Measurements from ENCODE around the gene SRC.
"Not testable (repeated sequence)": the region's sequence is repeated elsewhere in the genome, so short reads cannot be mapped to it uniquely, and the experiment has no call there.

Gene SRC

DNA sequence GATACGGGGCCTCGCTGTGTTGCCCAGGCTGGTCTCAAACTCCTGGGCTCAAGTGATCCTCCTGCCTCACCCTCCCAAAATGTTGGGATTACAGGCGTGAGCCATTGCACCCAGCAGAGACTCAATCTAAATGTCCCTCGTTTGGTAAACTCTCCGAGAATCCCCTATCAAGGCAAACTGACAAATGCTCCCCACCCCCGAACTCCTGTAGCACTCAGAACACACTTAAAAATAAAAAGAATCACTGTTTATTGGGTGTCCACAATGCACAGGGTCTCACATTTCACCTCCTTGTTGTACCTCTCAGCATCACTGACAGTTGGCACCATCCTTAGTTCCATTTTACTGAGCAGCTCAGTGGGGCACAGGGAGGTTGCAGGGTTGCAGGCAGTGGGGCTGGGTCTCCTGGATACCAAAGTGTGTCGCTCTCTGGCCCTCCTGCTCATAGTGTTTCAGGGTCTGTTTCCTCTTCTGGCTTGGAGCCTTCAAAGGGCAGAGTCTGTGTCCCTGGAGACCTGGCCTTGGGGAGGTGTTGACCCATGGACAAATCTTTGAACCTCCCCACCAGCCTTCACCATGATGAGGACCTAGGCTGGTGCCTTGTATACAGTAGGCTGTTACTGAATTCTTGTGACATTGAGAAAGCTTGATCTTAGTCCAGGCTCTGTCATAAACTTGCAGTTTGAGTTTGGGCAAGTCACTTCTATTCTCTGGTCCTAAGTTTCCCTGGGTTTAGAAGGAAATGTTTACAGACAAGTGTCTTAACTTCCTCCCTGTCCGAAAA lies 8.5 kb upstream of the SRC start:
- DNase-seq = no peak

DNA sequence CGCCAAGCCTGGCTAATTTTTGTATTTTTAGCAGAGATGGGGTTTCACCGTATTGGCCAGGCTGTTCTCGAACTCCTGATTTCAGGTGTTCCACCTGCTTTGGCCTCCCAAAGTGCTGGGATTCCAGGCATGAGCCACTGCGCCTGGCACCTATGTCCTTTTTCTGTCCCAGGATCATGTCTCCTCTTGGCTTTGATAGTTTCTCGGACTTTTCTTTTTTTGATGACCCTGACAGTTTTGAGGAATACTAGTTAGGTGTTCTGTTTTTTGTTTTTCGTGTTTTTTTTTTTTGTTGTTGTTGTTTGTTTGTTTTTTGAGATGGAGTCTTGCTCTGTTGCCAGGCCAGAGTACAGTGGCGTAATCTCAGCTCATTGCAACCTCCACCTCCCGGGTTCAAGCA lies 7.6 kb upstream of the SRC start:
- DNase-seq = not testable (repeated sequence)

DNA sequence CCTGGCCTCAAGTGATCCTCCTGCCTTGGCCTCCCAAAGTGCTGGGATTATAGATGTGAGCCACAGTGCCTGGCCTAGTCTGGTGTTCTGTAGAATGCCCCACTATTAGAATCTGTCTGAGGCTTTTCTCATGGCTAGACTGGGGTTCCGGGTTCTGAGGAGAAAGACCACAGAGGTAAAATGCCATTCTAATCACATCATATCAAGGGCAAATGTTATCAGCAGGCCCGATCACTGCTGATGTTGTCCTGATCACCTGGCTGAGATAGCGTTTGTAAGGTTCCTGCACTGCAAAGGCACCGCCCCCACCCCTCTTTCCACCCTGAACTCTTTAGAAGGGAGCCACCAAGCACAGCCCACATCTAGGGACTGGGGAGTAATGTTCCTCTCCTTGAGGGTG lies 6.7 kb upstream of the SRC start:
- no peak for DNase-seq

DNA sequence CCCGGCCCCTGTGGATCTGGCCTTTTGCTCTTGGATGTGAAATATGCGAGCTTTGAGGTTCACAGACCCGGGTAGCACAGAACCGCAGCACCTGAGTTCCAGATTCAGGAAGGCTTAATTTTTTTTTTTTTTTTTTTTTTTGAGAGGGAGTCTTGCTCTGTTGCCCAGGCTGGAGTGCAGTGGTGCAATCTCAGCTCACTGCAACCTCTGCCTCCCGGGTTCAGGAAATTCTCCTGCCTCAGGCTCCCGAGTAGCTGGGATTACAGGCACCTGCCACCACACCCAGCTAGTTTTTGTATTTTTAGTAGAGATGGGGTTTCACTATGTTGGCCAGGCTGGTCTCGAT lies 6.2 kb upstream of the SRC start:
- DNase-seq = not testable (repeated sequence)

DNA sequence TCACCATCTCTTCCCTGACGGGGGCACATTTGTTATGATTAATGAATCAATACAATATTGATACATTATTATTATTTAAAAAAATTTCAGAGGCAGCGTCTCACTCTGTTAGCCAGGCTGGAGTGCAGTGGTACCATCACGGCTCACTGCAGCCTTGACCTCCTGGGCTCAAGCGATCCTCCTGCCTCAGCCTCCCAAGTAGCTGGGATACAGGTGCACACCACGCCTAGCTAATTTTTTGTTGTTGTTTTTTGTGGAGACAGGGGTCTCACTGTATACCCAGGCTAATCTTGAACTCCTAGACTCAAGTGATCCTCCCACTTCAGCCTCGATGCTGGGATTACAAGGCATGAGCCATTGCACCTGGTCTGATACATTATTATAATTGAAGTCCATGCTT lies 4.9 kb upstream of the SRC start:
- DNase-seq = no peak

DNA sequence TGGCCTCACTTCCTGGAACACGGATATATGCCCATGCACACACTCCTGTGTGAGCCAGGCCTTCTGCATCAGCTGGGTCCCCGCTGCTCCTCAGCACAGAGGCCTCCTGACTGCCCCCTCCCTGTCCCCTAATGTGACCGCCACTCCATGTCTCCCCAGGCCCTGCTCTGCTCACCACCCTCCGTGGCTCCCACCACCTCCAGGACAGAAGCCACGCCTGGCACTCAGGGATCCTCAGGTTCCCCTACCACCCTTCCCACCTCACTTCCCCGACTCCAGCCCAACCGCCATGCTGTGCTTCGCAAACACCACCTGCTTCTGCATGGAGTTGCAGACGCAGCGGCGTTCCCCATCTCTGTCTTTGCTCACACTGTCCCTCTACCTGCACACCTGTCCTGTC lies 4.3 kb upstream of the SRC start:
- DNase-seq = no peak

DNA sequence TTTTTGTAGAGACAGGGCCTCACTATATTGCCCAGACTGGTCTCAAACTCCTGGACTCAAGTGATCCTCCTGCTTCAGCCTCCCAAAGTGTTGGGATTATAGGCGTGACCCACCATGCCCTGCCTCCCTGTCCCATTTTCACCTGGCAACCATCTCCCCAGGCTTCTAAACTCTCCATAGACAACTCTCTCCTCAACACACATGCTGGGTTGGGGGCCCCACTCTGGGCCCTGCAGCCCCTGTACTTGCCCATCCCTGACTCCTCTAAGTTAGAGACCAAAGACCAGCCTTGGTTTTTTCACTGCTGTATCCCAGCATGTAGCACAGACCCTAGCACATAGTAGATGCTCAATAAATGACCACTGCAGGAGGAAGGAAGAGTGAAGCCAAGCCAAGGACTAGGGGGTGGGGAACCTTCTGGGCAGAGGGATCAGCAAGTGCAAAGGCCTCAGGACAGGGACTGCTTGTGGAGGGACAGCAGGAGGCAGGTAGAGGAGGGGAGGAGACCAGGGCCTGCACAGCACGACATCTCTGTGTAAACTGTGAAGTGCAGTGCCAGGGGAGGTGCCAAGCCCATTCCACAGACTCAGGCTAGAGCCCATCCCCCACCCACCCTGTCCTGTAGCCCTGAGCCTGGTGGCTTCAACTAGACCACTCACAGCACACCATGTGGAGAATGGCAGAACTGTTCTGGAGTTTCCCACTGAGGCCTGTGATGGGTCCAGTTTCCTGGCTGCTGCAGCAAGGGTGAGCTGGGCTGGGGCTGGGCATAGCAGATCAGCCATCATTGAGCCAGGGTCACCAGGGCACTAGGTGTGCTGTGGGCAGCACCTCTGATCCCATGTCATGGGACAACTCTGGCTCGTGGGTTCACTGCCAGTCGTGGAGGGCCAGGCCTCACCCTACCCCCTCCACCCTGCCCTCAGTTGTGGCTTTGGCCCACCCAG lies 3.4 kb upstream of the SRC start:
- no peak for DNase-seq

DNA sequence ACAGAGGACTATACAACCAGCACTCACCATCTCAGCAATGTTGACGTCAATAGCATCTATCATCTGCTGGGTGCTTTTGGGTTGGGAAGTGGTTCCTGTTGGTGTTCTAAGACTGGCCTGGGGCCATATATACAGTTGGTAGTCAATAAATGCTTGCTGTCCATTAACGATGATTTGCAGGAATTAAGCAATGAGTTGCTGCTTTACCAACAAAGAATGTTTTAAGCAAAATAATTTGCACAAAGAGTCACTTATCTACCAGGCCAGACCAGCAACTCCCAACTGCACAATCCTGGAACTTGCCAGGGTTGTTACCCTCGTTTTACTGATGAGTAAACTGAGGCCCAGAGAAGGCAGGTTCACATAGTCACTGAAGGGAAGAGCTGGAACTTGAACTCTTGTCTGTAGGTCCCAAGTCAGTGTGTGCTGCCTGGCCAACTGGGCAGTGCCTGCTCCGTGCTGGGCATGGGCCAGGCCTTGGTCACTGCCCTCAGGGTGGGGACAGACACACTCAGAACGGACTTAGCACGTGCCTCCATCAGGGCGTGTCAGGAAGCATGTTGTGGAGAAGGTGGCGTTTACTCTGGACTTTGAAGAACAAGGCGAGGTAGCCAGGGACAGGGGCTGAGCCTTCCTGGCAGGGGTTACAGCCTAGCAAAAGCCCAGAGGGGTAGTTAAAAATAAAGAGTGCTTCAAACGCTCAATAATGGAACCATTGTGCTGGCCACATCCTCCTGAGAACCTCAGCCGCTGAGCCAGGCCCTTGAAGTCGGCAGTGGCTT lies 2.5 kb upstream of the SRC start:
- no peak for DNase-seq

DNA sequence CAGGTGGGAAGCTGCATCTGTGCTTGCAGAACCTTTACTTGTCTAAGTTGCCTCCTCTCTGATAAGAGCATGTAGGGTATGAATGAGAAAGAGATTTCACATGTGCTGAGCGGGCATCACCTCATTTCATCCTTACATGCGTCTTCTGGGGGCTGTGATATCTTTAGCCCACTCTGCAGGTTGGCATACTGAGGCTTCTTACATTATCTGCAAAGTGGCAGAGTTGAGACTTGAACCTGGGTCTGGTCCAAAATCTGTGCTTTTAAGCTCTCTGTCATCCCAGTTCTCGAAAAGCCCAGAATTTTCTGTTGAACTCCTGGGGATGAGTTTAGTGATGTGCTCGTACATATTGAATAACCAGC lies 2.0 kb upstream of the SRC start:
- DNase-seq = no peak

DNA sequence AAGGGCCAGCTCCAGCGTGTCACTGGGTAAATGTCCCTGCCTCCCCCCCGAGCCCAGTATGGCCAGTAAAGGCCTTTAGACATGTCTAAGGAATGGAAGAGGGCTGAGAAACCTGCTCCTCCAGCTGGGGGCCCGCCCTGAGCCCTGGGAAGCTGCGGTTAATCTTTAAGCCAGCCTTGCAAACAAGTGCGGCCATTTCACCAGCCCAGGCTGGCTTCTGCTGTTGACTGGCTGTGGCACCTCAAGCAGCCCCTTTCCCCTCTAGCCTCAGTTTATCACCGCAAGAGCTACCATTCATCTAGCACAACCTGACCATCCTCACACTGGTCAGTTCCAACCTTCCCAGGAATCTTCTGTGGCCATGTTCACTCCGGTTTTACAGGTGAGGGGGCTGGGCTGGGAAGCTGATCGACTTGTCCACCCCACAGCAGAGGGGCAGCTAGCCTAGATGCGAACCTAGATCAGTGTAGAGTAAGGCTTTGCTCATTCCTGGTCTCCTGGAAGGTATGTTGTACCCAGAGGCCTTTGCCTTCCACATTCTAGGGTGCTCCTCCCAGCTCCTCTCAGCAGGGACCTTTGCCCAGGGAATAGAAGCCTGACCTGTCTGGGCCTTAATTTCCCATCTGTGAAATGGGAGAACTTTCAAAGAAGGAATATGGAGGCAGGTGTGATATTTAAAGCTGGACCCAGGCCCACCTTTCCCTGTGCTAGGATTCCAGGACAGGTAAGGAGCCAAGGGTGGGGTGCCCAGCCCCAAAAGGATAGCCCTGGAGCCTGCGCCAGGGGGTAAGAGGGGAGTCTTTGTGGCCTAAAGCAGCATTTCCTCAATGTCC lies 1.2 kb upstream of the SRC start:
- DNase-seq = no peak

DNA sequence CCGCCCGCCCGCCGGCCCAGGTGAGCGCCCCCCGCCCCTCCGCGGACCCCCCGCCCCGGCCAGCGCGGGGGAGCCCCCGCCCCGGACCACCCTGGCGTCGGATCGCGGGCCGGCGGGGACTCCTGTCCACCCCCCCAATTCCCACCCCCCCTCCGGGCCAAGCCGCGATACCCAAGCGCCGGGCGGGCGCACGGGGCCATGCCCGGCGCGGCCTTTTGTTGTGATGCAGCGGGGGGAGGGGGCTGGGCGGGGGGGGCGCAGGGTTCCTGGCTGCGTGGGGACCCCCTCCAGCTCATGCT lies 245 bp downstream of the SRC start:
- no peak for DNase-seq

DNA sequence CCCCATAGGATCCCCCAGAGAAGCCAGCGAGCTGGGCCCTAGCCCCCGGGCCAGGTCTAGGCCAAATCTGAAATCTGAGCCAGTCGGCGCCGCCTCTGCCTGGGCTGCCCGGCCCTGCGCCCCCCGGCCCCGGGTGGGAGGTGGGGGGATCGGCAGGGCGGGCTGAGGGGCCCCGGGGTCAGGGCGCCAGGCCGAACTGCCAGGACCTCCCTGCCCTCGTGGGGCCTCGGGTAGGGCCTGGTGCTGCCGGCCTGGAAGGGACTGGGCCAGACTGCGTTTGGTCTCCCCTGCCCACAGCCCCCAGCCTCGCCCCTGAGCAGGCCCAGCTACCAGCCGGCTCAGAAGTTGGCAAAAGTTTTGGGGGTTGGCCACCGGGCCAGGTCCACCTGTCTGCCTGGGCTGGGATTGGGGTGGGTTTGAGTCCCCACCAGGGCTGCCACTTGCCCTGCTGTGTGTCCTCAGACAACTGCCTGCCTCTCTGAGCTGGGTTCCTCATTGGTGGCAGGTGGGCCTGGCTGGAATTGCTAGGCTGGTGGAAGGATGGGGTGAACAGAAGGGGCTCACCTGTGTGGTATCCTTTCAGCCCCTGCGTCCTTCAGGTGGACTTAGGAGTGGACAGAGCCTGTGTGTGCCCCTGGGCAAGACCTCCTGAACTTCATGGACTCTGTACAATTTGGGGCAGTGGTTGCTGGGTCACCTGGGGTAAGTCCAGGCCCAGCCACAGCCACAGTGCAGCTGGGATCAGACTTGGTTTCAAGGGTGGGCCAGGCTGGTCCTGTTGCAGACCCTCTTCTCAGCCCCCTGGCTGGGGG lies 801 bp downstream of the SRC start:
- DNase-seq = no peak

DNA sequence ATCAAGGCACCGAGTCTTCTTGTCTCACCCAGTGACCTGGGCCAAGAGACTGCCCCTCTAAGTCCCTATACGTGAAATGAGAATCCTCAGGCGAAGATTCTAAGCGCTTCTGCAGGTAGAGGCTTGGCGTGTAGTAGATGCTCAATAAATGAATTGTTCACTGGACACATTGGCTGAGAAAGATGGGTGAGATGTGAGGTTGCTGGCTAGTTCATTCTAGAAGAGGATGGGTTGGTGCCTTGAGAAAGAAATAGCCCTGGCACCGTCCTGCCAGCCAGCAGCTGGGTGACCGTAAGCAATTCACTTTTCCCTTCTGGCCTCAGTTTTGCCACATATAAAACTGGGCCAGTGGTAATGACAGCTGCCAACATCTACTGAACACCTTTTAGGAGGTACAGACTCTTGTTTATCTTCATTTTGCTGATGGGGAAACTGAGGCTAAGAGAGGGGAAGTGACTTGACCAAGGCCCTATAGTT lies 1.4 kb downstream of the SRC start:
- no peak for DNase-seq

DNA sequence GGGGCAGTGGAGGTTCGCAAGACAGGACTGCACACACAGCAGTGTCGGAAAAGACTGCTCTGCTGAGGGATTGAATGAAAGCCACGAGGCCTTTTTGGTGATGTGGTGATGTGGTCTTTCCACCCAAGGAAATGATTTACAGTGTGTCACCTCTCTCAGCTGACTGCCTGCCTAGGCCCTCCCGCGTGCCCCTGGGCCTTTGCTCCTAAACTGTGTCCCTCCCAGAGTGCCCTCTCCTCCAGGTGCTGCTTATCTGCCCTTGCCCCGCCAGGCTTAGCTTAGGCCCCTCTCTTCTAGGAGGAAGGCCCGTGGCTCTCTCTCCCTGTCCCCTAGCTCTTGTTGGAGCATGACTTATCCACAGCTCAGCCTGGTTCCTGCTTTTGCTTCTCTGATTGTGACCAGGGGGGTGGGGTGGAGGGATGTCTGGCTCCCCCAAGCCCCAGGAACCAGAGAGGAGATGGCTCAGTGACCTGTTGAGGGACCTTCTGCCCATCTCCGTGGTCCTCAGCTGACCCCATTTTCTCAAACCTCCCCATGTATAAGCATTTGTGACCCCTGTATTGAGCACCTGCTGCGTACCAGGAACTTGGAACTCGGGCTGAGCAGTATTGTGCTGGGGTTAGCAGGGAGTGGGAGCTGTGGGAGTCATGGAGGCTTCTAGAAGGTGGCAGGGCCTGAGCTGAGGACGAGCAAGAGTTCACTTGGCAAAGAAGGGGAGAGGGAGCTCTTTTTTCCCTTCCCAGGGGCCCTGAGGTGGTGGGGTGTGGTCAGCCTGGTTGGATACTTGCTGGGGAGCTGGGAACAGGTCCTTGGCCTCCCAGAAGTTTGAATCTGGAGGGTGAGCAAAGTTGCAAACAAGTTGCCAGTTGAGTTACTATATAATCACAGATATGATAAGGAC lies 2.2 kb downstream of the SRC start:
- DNase-seq = no peak

DNA sequence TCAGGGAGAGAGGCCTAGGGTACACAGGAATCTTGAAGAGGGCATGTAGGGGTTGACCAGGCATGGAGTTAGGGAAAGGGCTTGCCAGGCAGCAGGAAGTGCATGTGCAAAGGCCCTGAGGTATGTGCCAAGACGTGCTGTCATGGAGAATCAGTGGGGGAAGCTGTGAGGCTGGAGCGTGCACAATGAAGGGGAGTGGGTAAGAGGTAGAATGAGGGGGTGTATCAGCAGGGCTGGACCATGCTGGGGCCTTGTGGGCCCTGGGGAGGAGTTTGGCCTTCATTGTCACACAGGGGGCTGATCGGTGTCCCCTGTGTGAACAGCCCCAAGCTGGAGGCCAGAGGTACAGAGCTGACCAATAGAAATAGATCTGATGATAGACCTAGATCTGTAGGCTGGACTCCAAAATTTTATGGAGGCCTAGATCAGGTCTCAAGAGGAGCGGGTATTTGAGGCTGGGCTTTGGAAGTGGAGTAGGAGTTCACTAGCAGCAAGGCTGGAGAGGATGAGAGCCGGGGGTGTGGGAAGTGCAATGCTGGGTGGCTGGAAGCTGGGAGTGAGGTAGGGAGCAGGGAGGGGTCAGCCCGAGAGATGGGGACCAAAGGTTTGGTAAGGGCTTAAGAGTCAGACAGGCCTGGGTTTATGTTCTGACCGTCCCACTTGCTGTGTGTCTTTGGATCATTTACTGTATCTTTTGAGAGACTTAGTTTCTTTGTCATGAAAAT lies 3.0 kb downstream of the SRC start:
- no peak for DNase-seq

DNA sequence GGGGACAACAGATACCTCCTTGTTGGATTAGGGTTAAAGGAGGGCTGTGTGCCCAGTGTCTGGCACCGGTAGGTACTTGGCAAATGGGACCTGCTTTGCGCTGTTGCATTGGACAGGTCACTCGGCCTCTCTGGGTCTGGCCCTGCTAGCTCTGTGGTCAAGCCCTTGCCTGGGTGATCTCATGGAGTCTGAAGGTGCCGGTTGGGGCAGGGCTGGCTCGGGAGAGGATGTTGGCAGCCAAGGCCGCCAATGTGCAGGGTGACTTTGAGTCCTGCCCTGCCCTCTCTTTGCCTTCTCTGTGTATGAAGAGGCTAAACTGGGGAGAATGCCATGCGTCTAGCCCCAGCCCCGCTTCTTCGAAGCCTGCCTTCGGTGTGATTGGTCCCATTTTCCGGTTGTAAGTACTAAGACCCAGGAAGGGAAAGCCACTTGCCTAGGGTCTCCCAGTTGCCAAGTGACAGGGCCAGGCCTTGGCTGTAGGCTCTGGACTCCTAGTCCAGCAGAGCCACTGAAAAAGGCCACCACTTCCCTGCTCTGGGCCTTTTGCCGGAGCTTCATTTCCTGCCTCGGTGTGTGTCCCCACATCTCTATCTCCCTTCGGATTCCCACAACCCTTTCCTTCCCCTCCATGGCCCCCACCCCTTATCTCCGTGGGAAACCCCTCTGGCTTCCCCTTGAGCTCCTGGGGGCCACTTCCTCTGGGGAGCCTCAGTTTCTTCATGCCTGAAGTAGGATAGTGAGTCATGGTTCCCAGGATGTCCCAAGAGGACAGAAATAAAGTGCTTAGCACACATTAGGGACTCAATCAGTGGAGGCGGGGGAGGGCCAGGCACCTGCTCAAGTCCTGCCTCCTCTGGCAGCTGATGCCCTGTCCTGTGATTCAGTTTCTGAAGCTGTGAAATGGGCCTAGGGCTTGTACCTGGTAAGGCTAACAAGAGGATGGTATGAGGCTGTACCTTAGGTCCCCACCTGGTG lies 3.9 kb downstream of the SRC start:
- no peak for DNase-seq

DNA sequence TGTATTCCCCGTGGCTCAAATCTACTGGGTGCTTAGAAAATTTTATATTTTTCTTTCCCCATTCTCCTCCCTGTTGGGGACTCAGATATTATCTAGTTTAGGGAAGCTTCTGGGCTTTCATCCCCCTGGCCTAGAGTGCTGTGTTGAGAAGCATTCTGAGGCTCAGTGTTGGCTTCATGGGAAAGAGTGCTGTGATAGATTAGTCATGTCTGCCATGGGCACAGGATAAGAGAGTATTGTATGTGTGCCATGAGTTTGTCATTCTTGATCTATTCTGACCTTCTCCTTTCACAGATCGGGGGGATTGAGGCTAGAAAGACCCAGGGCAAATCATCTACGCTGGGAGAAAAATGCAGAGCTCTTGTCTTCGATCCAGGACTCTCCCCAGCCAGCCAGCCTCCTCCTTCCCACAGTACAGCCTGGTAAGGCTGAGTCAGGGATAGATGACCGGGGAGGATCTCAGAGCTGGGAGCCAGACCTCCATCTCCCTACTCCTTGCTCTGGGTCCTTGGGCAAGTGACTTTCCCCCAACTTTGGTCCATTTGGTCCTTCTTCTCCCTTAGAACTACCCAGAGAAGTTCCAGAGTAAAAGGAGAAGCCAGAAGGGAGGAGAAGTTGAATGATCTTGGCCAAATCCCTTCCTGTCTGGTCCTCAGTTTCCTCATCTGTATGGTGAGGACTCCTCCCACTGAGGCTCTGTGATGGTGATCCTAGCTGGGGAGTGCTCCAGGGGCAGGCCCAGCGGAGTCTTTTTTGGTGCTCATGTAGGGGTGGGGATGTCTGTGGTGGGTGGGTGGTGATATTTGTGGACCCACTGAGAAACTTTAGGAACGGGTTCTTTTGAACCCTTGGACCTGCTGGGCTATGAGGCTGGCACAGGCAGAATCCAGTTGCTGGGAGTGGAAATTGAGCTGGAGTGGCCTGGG lies 5.0 kb downstream of the SRC start:
- no peak for DNase-seq
